A673 (cell line): ENCODE results near the gene NAV1. TPM values are rescaled to one million over a fixed set of nuclear protein-coding genes. Genes with fewer than 3 reads are reported as not detected.

Experiments used
- BruUV-seq: library from RNA; stranded (reverse); fragments of 400-500 nt; replicated peaks from 2 replicates; lab custom pipeline; 2021; lab: Mats Ljungman, UMichigan
- CTCF ChIA-PET: fragments of 300-600 bp; sonication (Branson Sonifier 250); formaldehyde crosslinking; loops from one replicate; lab custom pipeline; 2022; ENCODE audit warnings: antibody characterized with exemption; lab: Charles Lee
- POLR2A ChIA-PET: fragments of 300-600 bp; sonication (Branson Sonifier 250); formaldehyde crosslinking; loops from one replicate; lab custom pipeline; 2022; ENCODE audit warnings: antibody characterized with exemption; ENCODE audit not compliant: low non-redundant PET; lab: Charles Lee
- DNase-seq: peaks from one replicate; pipeline ENCODE4 v3.0.0-alpha.2; 2015; ENCODE audit warnings: low spot score
- H3K27ac ChIP-seq: fragments of 200-600 bp; sonication (generic); 2 replicates; pipeline ENCODE4 v1.5.1; 2016; ENCODE audit warnings: mixed run types, low read depth, mild to moderate bottlenecking, mixed read lengths, antibody characterized with exemption, low read length; ENCODE audit not compliant: poor library complexity, severe bottlenecking
- H3K27me3 ChIP-seq: fragments of 200-600 bp; sonication (generic); replicated peaks from 2 replicates; pipeline ENCODE4 v1.6.1; 2017; ENCODE audit warnings: mixed run types, low read depth, mild to moderate bottlenecking, mixed read lengths, antibody characterized with exemption, low read length; ENCODE audit not compliant: insufficient read depth, poor library complexity
- H3K36me3 ChIP-seq: fragments of 200-600 bp; sonication (generic); 2 replicates; pipeline ENCODE4 v1.6.1; 2016; ENCODE audit warnings: mixed run types, mild to moderate bottlenecking, mixed read lengths, antibody characterized with exemption, low read length; ENCODE audit not compliant: insufficient read depth, poor library complexity, severe bottlenecking
- H3K4me1 ChIP-seq: fragments of 200-600 bp; sonication (generic); 2 replicates; pipeline ENCODE4 v1.6.1; 2017; ENCODE audit warnings: mixed run types, mild to moderate bottlenecking, mixed read lengths, antibody characterized with exemption, low read length; ENCODE audit not compliant: insufficient read depth, poor library complexity, severe bottlenecking
- H3K4me3 ChIP-seq: fragments of 200-600 bp; sonication (generic); 2 replicates; pipeline ENCODE4 v1.5.1; 2016; ENCODE audit warnings: low read depth, mixed run types, mild to moderate bottlenecking, mixed read lengths, low read length; ENCODE audit not compliant: poor library complexity, severe bottlenecking
- H3K9me3 ChIP-seq: fragments of 200-600 bp; sonication (generic); 2 replicates; pipeline ENCODE4 v1.6.1; 2016; ENCODE audit warnings: mixed run types, low read depth, mild to moderate bottlenecking, mixed read lengths, antibody characterized with exemption, low read length; ENCODE audit not compliant: poor library complexity, severe bottlenecking
- CTCF ChIP-seq: fragments of 300-800, 200-600 bp; sonication (generic); conservative IDR thresholded peaks from 2 replicates; pipeline ENCODE4 v1.5.1; 2017; ENCODE audit warnings: low read depth, mild to moderate bottlenecking, antibody characterized with exemption, low read length, moderate library complexity, mixed read lengths
- EZH2 ChIP-seq: fragments of 200-600 bp; sonication (generic); IDR thresholded peaks from 2 replicates; pipeline ENCODE4 v1.6.1; 2017; ENCODE audit warnings: borderline replicate concordance, low read depth, mild to moderate bottlenecking, mixed read lengths, antibody characterized with exemption, low read length; ENCODE audit not compliant: poor library complexity, severe bottlenecking
- intact Hi-C: fragments of 100-400 bp; cut with micrococcal nuclease; formaldehyde crosslinking; loops from one replicate; pipeline ENCODE4 v1.10.0; 2022; ENCODE audit not compliant: unreplicated experiment
- total RNA-seq: library from RNA; stranded (reverse); gene quantifications from 2 replicates; pipeline ENCODE4 v1.2.3, GENCODE V29; 2021

The NAV1 gene
- total RNA-seq, 1 experiment from 2014 or later = 48.2 TPM

- H3K27ac ChIP-seq = no peak overlapping the region
- CTCF ChIA-PET = interaction anchor here (0.5 to 1.7 kb wide), 12 partner anchors 14 to 394 kb away, joined by 3 to 18 read pairs (median 6); partner anchors contain the start of gene NAV1
- no peaks in the 10 kb centered on the region for H3K36me3 ChIP-seq
- H3K9me3 ChIP-seq = no peaks in the 10 kb centered on the region
- peaks cover 38% of the 10 kb centered on the region for H3K4me1 ChIP-seq
- intact Hi-C loops = no loop called here
- H3K4me3 ChIP-seq = no peak overlapping the region
- POLR2A ChIA-PET = no interaction called here
- no TSS peak for BruUV-seq
- H3K27me3 ChIP-seq = no peaks in the 10 kb centered on the region
- no peak for TF ChIP-seq EZH2
- TF ChIP-seq CTCF = no peak
- DNase-seq = no peak
Observed at GRCh38 chr1:201560328-201561194, 21.6 kb downstream of the NAV1 start.

- no peak for TF ChIP-seq EZH2
- TF ChIP-seq CTCF = no peak
- intact Hi-C loops = no loop called here
- CTCF ChIA-PET = interaction anchor here (0.7 to 1.6 kb wide), 3 partner anchors 141 to 233 kb away, joined by 3 to 6 read pairs (median 3); no protein-coding TSS in a partner anchor
- Histone ChIP-seq H3K27ac (no peak overlapping the region), H3K9me3 (no peaks in the 10 kb centered on the region), H3K4me1 (peaks cover 38% of the 10 kb centered on the region), H3K27me3 (no peaks in the 10 kb centered on the region), H3K36me3 (no peaks in the 10 kb centered on the region), H3K4me3 (no peak overlapping the region)
- DNase-seq = no peak
- BruUV-seq = no TSS peak
- POLR2A ChIA-PET = no interaction called here
Observed at GRCh38 chr1:201561195-201561564, 22.3 kb downstream of the NAV1 start.

DNA sequence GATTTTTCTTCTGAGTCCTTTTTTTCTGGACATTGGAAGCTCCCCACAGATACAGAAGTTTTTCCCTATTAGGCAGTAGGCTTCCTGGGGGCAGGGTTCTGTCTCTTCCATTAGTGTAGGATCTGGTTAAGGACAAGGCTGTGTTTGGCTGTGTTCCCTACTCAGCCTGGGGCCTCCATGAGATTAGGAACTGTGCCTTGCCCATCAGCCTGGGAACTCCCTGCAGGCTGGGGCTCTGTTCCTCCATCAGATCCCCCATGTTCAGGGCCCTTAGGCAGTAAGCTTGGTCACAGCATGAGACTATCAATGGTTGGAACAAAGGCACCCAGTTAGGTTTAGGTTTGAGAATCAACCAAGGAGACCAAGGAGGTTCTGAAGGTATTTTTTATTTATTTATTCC is 22.7 kb downstream of the NAV1 start:
- DNase-seq = no peak
- Histone ChIP-seq H3K27me3 (no peaks in the 10 kb centered on the region), H3K4me1 (peaks cover 35% of the 10 kb centered on the region), H3K4me3 (no peak overlapping the region), H3K27ac (no peak overlapping the region), H3K9me3 (no peaks in the 10 kb centered on the region), H3K36me3 (no peaks in the 10 kb centered on the region)
- intact Hi-C loops = no loop called here
- CTCF ChIA-PET = interaction anchor here (0.5 to 1.6 kb wide), 4 partner anchors 141 to 269 kb away, joined by 3 to 6 read pairs (median 3); no protein-coding TSS in a partner anchor
- BruUV-seq = no TSS peak
- POLR2A ChIA-PET = no interaction called here
- TF ChIP-seq EZH2 (no peak), CTCF (no peak)
